IMR-90 (cell line): ENCODE results near the gene TTC16. TPM values are rescaled to one million over a fixed set of nuclear protein-coding genes. Genes with fewer than 3 reads are reported as not detected.

Source experiments
- ATAC-seq: fragments of 200-7000 bp; cut with Tn5 transposase; 2 replicates; pipeline ENCODE4 v1.9.1; 2020; ENCODE audit warnings: low read depth, mild to moderate bottlenecking, moderate library complexity
- BruUV-seq: library from RNA; stranded (reverse); fragments of 400-500 nt; replicated peaks from 2 replicates; lab custom pipeline; 2021; lab: Mats Ljungman, UMichigan
- CTCF ChIA-PET: fragments of 300-600 bp; formaldehyde crosslinking; extraction: SDS; loops from one replicate; lab custom pipeline; 2021; ENCODE audit warnings: antibody characterized with exemption; lab: Yijun Ruan, JAX
- POLR2A ChIA-PET: fragments of 300-600 bp; sonication (Branson Sonifier 250); formaldehyde crosslinking; loops from one replicate; lab custom pipeline; 2022; ENCODE audit warnings: antibody characterized with exemption; ENCODE audit not compliant: unreplicated experiment; lab: Charles Lee
- DNase-seq: peaks from one replicate; pipeline ENCODE4 v3.0.0; 2013
- H2AFZ ChIP-seq: replicated peaks from 2 replicates; pipeline ENCODE3; 2013; ENCODE audit warnings: low read length, mild to moderate bottlenecking; ENCODE audit not compliant: poor library complexity
- H2AK5ac ChIP-seq: 2 replicates; pipeline ENCODE4 v1.6.1; 2013; ENCODE audit warnings: low read depth, low read length, inconsistent platforms
- H2AK9ac ChIP-seq: replicated peaks from 2 replicates; pipeline ENCODE3; 2013; ENCODE audit warnings: mild to moderate bottlenecking, low read depth, low read length, moderate library complexity; ENCODE audit not compliant: poor library complexity
- H2BK120ac ChIP-seq: 2 replicates; pipeline ENCODE4 v1.6.1; 2013; ENCODE audit warnings: low read depth, low read length, inconsistent platforms
- H2BK15ac ChIP-seq: 3 replicates; pipeline ENCODE4 v1.6.1; 2013; ENCODE audit warnings: low read depth, low read length, inconsistent platforms
- H2BK20ac ChIP-seq: 2 replicates; pipeline ENCODE4 v1.6.1; 2013; ENCODE audit warnings: low read depth, mild to moderate bottlenecking, inconsistent platforms, low read length, moderate library complexity
- H2BK5ac ChIP-seq: 2 replicates; pipeline ENCODE4 v1.6.1; 2013; ENCODE audit warnings: mild to moderate bottlenecking, low read depth, low read length, inconsistent platforms; ENCODE audit not compliant: poor library complexity, severe bottlenecking
- H3K14ac ChIP-seq: replicated peaks from 2 replicates; pipeline ENCODE4 v1.6.1; 2013; ENCODE audit warnings: low read depth, low read length, inconsistent platforms
- H3K18ac ChIP-seq: 2 replicates; pipeline ENCODE4 v1.6.1; 2013; ENCODE audit warnings: low read depth, low read length, control low read depth
- H3K23ac ChIP-seq: 2 replicates; pipeline ENCODE4 v1.6.1; 2013; ENCODE audit warnings: low read depth, low read length, inconsistent platforms
- H3K27ac ChIP-seq: 2 replicates; pipeline ENCODE4 v1.5.1; 2013; ENCODE audit warnings: mild to moderate bottlenecking, control low read depth, low read length; ENCODE audit not compliant: insufficient read depth
- H3K27me3 ChIP-seq: 2 replicates; pipeline ENCODE4 v1.6.1; 2013; ENCODE audit warnings: low read length; ENCODE audit not compliant: control insufficient read depth, insufficient read depth
- H3K36me3 ChIP-seq: 2 replicates; pipeline ENCODE4 v1.6.1; 2013; ENCODE audit warnings: low read length, mixed read lengths; ENCODE audit not compliant: control insufficient read depth, insufficient read depth
- H3K4ac ChIP-seq: 2 replicates; pipeline ENCODE4 v1.6.1; 2013; ENCODE audit warnings: low read depth, low read length, inconsistent platforms
- H3K4me1 ChIP-seq: 2 replicates; pipeline ENCODE4 v1.6.1; 2013; ENCODE audit warnings: low read length, mixed read lengths; ENCODE audit not compliant: control insufficient read depth, insufficient read depth
- H3K4me2 ChIP-seq: 2 replicates; pipeline ENCODE4 v1.6.1; 2013; ENCODE audit warnings: low read depth, mild to moderate bottlenecking, control low read depth, low read length, moderate library complexity
- H3K4me3 ChIP-seq: 2 replicates; pipeline ENCODE4 v1.5.1; 2013; ENCODE audit warnings: low read depth, mild to moderate bottlenecking, control low read depth, low read length, moderate library complexity; ENCODE audit not compliant: insufficient read depth
- H3K56ac ChIP-seq: 2 replicates; pipeline ENCODE4 v1.6.1; 2013; ENCODE audit warnings: low read length, inconsistent platforms; ENCODE audit not compliant: insufficient read depth; ENCODE audit errors: extremely low read depth
- H3K79me1 ChIP-seq, 2 experiments: 2 replicates each; pipeline ENCODE4 v1.6.1; 2013; ENCODE audit warnings: low read length in 2 of 2, inconsistent platforms in 1 of 2, low read depth in 1 of 2
- H3K9ac ChIP-seq: 2 replicates; pipeline ENCODE4 v1.6.1; 2013; ENCODE audit warnings: low read depth, low read length, control low read depth
- H3K9me1 ChIP-seq: 2 replicates; pipeline ENCODE4 v1.6.1; 2013; ENCODE audit warnings: low read length, inconsistent platforms; ENCODE audit not compliant: insufficient read depth
- H3K9me3 ChIP-seq: 2 replicates; pipeline ENCODE4 v1.6.1; 2013; ENCODE audit warnings: low read length; ENCODE audit not compliant: control insufficient read depth, insufficient read depth
- H4K20me1 ChIP-seq: 2 replicates; pipeline ENCODE4 v1.6.1; 2013; ENCODE audit warnings: low read length, inconsistent platforms; ENCODE audit not compliant: insufficient read depth
- H4K5ac ChIP-seq: 2 replicates; pipeline ENCODE4 v1.6.1; 2013; ENCODE audit warnings: mild to moderate bottlenecking, low read depth, low read length, control low read depth
- H4K8ac ChIP-seq, 2 experiments: 2 replicates each; pipeline ENCODE4 v1.6.1; 2013; ENCODE audit warnings: low read depth in 2 of 2, low read length in 2 of 2, control low read depth in 1 of 2, inconsistent platforms in 1 of 2
- H4K91ac ChIP-seq: 2 replicates; pipeline ENCODE4 v1.6.1; 2013; ENCODE audit warnings: low read depth, low read length, inconsistent platforms; ENCODE audit not compliant: insufficient read depth
- BHLHE40 ChIP-seq: fragments of 150-350 bp; IDR thresholded peaks from 2 replicates; pipeline ENCODE4 v1.6.1; 2016; ENCODE audit warnings: mild to moderate bottlenecking, low read depth, low read length
- CEBPB ChIP-seq: IDR thresholded peaks from 2 replicates; pipeline ENCODE4 v1.6.1; 2012; ENCODE audit warnings: low read depth, low read length, improper control_type of control experiment
- CHD1 ChIP-seq: IDR thresholded peaks from 2 replicates; pipeline ENCODE4 v1.6.1; 2012; ENCODE audit warnings: low read depth, low read length, improper control_type of control experiment
- FOS ChIP-seq: fragments of 150-350 bp; IDR thresholded peaks from 2 replicates; pipeline ENCODE4 v1.6.1; 2016; ENCODE audit warnings: low read depth, low read length
- MXI1 ChIP-seq: IDR thresholded peaks from 2 replicates; pipeline ENCODE4 v1.6.1; 2012; ENCODE audit warnings: low read depth, mild to moderate bottlenecking, low read length, moderate library complexity, borderline replicate concordance
- RCOR1 ChIP-seq: IDR thresholded peaks from 2 replicates; pipeline ENCODE4 v1.6.1; 2012; ENCODE audit warnings: mild to moderate bottlenecking, low read length, improper control_type of control experiment; ENCODE audit not compliant: insufficient replicate concordance
- RFX5 ChIP-seq: IDR thresholded peaks from 2 replicates; pipeline ENCODE4 v1.8.0; 2012; ENCODE audit warnings: low read depth, mild to moderate bottlenecking, low read length, moderate library complexity
- WGBS, 2 experiments: methylation state at CpG; one replicate each; pipeline versions ENCODE4 v1.1.5 to v1.1.7; 2013; ENCODE audit warnings: missing lambda C conversion rate in 2 of 2; ENCODE audit not compliant: insufficient read length in 1 of 2; ENCODE audit errors: extremely low coverage in 2 of 2; 5-methylcytosine and 5-hydroxymethylcytosine counted together
- dilution Hi-C: fragments of 300-500 bp; cut with HindIII; formaldehyde crosslinking; loops from one replicate; pipeline ENCODE4 v1.14.3; 2018; ENCODE audit warnings: low sequenced_read_pairs; ENCODE audit not compliant: unreplicated experiment
- in situ Hi-C: fragments of 300-500 bp; cut with MboI; formaldehyde crosslinking; loops from 3 replicates; pipeline ENCODE4 v1.14.3; 2019; ENCODE audit warnings: low sequenced_read_pairs, inconsistent platforms, mixed read lengths
- intact Hi-C: fragments of 100-400 bp; cut with micrococcal nuclease; formaldehyde crosslinking; loops from 2 replicates; pipeline ENCODE4 v1.10.0; 2022
- polyA plus RNA-seq, 3 experiments: library from polyadenylated mRNA; depleted of rRNA; stranded (reverse); fragments of >200 nt; gene quantifications; 2 replicates each; pipeline ENCODE4 v1.2.3, GENCODE V29; 2012; ENCODE audit warnings: low replicate concordance in 1 of 3
- total RNA-seq: library from RNA; depleted of rRNA; stranded (reverse); fragments of >200 nt; gene quantifications from 2 replicates; pipeline ENCODE4 v1.2.3, GENCODE V29; 2012
- TF ChIP-seq, protein P1 (sequence below): fragments of 150-350 bp; IDR thresholded peaks from 2 replicates; pipeline ENCODE4 v1.6.1; 2017; ENCODE audit warnings: mild to moderate bottlenecking, antibody characterized with exemption, low read length, low read depth

The TTC16 gene
- total and polyA plus RNA-seq, 2 of the 4 experiments (the other 2 are of a cell fraction) = 0.02 TPM; not detected in 1

GRCh38 chr9:127738666-127739065, 22.8 kb downstream of the TTC16 start:
- Histone ChIP-seq H2AK5ac (no peak overlapping the region), H3K4me3 (no peak overlapping the region), H3K14ac (no peak overlapping the region), H3K9me3 (no peaks in the 10 kb centered on the region), H4K91ac (no peak overlapping the region), H3K9me1 (0 out of 2 replicates have a peak, but pooled peaks cover 5% of the 10 kb centered on the region), H4K8ac (no peak overlapping the region), H3K27me3 (0 out of 2 replicates have a peak, but pooled peaks cover 4% of the 10 kb centered on the region), H2BK5ac (no peak overlapping the region), H3K4ac (no peak overlapping the region), H2BK20ac (no peak overlapping the region), H2AK9ac (no peak overlapping the region), H3K4me1 (peaks cover 6% of the 10 kb centered on the region), H3K4me2 (no peak overlapping the region), H2BK120ac (no peak overlapping the region), H2BK15ac (no peak overlapping the region), H3K79me1 (peaks cover 4 to 10% of the 10 kb centered on the region in 2 experiments; a peak in 2 of 4 replicates), H4K5ac (no peak overlapping the region), H3K23ac (no peak overlapping the region), H3K56ac (no peak overlapping the region), H3K9ac (no peak overlapping the region), H4K20me1 (peaks cover 7% of the 10 kb centered on the region; the same call in 1 of the 2 replicates), H3K36me3 (no peaks in the 10 kb centered on the region), H2AFZ (no peak overlapping the region), H3K27ac (no peak overlapping the region), H3K18ac (no peak overlapping the region)
- no TSS peak for BruUV-seq
- ChIA-PET CTCF (no interaction called here), POLR2A (no interaction called here)
- in situ Hi-C loops (loop anchor here (5.0 kb wide), 1 partner anchor 44 kb away; no protein-coding TSS in a partner anchor), dilution Hi-C loops (no loop called here), intact Hi-C loops (no loop called here)
- WGBS, 2 experiments = 100% methylated on average over 7 of the region's 13 CpGs; no CpG with 5 or more reads in 1 of the 2 experiments
- no peak for ATAC-seq
- no peak for DNase-seq
- TF ChIP-seq, protein P1, sequence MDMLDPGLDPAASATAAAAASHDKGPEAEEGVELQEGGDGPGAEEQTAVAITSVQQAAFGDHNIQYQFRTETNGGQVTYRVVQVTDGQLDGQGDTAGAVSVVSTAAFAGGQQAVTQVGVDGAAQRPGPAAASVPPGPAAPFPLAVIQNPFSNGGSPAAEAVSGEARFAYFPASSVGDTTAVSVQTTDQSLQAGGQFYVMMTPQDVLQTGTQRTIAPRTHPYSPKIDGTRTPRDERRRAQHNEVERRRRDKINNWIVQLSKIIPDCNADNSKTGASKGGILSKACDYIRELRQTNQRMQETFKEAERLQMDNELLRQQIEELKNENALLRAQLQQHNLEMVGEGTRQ = no peak
- TF ChIP-seq BHLHE40 (no peak), RFX5 (no peak), CHD1 (no peak), RCOR1 (no peak), FOS (no peak), CEBPB (no peak), MXI1 (no peak)
